Measurements from ENCODE around the gene NPR3.

DNA sequence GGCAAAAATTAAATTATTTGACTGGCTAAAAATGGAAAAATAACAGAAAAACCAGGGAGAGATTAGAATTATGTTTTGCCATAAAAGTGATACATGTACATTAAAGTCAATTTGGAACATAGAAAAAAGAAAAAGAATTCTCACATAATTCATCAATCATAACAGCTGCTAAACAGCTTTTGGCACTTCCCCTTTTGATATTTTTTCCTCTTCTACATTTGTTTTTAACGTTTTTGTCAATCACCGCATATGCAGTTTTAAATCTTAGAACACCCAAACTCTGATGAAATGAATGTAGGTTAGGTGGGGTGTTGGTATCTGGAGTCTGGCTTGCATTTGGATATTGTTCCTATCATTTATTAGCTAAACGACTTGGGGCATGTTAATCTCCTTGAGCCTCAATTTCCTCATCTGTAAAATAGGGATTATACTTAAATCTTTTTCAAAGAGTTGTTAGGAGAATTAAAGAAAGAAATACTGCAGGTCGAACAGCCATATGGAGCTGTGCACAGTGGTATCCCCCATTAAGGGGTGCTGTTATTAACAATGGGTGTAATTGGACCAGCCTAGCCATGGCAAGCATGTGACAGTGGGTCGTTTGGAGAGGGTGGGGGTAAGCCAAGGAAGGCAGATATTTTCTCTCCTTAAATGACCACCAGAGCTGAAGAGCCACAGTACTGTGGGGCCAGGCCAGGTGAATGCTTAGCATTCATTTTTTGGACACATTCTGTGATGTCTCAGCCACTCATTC is 22.6 kb downstream of the NPR3 start:
- TF ChIP-seq EZH2phosphoT487 (IDR thresholded peaks at IDR 0.05; ENCODE audit: insufficient read depth, low read depth) (no peak), EZH2 (IDR thresholded peaks at IDR 0.05; ENCODE audit: insufficient read depth, poor library complexity, severe bottlenecking) (no peak)

Measured in GM23248 (cell line).